ENCODE measurements around the gene KDM7A. TPM values are rescaled to one million over a fixed set of nuclear protein-coding genes. Genes with fewer than 3 reads are reported as not detected.

KDM7A gene
- total RNA-seq, 1 experiment from 2014 or later = 6.6 TPM

- no peaks in the 10 kb centered on the region for H3K27me3 Mint-ChIP-seq (ENCODE audit: low read depth)
- Histone ChIP-seq H3K9me3 (ENCODE audit: control insufficient read depth, low read depth, low read length) (no peaks in the 10 kb centered on the region), H4K91ac (ENCODE audit: insufficient read length, low read depth, low read length) (no peak overlapping the region), H2BK15ac (ENCODE audit: low read depth, low read length) (no peak overlapping the region), H4K5ac (ENCODE audit: insufficient read length, low read depth, low read length) (no peak overlapping the region), H3K14ac (ENCODE audit: insufficient read depth, low read length) (no peak overlapping the region), H2AFZ (ENCODE audit: low read length) (no peak overlapping the region), H3K23me2 (ENCODE audit: insufficient read length, low read depth, low read length, poor library complexity, severe bottlenecking) (no peaks in the 10 kb centered on the region), H3K56ac (ENCODE audit: insufficient read length, low read depth, low read length) (no peak overlapping the region), H3K79me2 (ENCODE audit: insufficient read depth, low read length) (peaks cover 3% of the 10 kb centered on the region; the same call in 1 of the 2 replicates), H3K27ac (ENCODE audit: insufficient read length, low read depth, low read length) (no peak overlapping the region), H3T11ph (ENCODE audit: low read length) (no peak overlapping the region), H2BK12ac (ENCODE audit: insufficient read length, low read depth, low read length) (no peak overlapping the region), H3K4me2 (ENCODE audit: insufficient read depth, insufficient read length, low read length) (no peak overlapping the region), H3K4me1 (ENCODE audit: insufficient read depth, low read length) (no peaks in the 10 kb centered on the region), H4K8ac (replicated peaks; ENCODE audit: insufficient read length, low read depth, low read length) (no peak overlapping the region), H3K23ac (ENCODE audit: insufficient read length, low read depth, low read length) (no peak overlapping the region), H3K9ac (ENCODE audit: extremely low read depth, insufficient read length, low read length) (no peak overlapping the region), H4K20me1 (ENCODE audit: control insufficient read depth, insufficient read depth, insufficient read length) (no peaks in the 10 kb centered on the region), H2AK5ac (ENCODE audit: insufficient read length, low read length) (no peak overlapping the region), H3K4ac (ENCODE audit: low read depth, low read length) (no peak overlapping the region), H2BK120ac (ENCODE audit: low read depth, low read length, poor library complexity, severe bottlenecking) (no peak overlapping the region), H3K18ac (ENCODE audit: insufficient read length, low read depth, low read length) (no peak overlapping the region), H3K79me1 (ENCODE audit: insufficient read depth, low read depth, low read length, poor library complexity, severe bottlenecking) (no peaks in the 10 kb centered on the region), H2BK20ac (ENCODE audit: low read depth, low read length, poor library complexity, severe bottlenecking) (no peak overlapping the region), H3K27me3 (ENCODE audit: insufficient read depth, low read length) (no peaks in the 10 kb centered on the region), H2BK5ac (ENCODE audit: insufficient read length, low read length) (no peak overlapping the region)
- no peak overlapping the region for H3K4me3 Mint-ChIP-seq
- no peak overlapping the region for H3K27ac Mint-ChIP-seq
- peaks cover 0 to 5% (median 0%) of the 10 kb centered on the region in 3 experiments; a peak in 2 of 7 replicates for H3K36me3 Mint-ChIP-seq (ENCODE audit: insufficient read depth in 1 of 3, low read depth in 3 of 3)
- no peak for DNase-seq
- H3K9me3 Mint-ChIP-seq = no peaks in the 10 kb centered on the region
- peaks cover 4% of the 10 kb centered on the region in 2 experiments; a peak in 2 of 4 replicates for H3K4me1 Mint-ChIP-seq
- no peak for TF ChIP-seq CTCF (conservative IDR thresholded peaks at IDR 0.05)
These were observed 31.1 kb downstream of the KDM7A start for GRCh38 chr7:140145709-140146108.

Measured in H9 (cell line).